Measurements from ENCODE around the gene CLPTM1L.

Gene CLPTM1L

GRCh38 chr5:1314564-1314982 is 30.3 kb downstream of the CLPTM1L start:
- no peaks in the 10 kb centered on the region for H3K27me3 ChIP-seq (ENCODE audit: insufficient read depth, low read length, poor library complexity, severe bottlenecking)
- no peaks in the 10 kb centered on the region for H4K20me1 ChIP-seq (ENCODE audit: insufficient read depth, low read length, poor library complexity, severe bottlenecking)
- peaks cover 51% of the 10 kb centered on the region for H3F3A ChIP-seq (ENCODE audit: low read depth)
- H2AFZ ChIP-seq (ENCODE audit: low read length), result no peak overlapping the region
- H3K4me1 ChIP-seq (ENCODE audit: insufficient read depth, low read length, poor library complexity, severe bottlenecking), result peaks cover 68% of the 10 kb centered on the region
- peak overlapping the region; percentile 77 for H3K4me3 ChIP-seq (ENCODE audit: low read length, poor library complexity, severe bottlenecking)
- TF ChIP-seq CTCF (conservative IDR thresholded peaks at IDR 0.05; ENCODE audit: low read length) (no peak), EZH2phosphoT487 (IDR thresholded peaks at IDR 0.05; ENCODE audit: borderline replicate concordance) (no peak)
- peaks cover 20% of the 10 kb centered on the region for H3K79me2 ChIP-seq (ENCODE audit: insufficient read depth, low read length)
- H3K9ac ChIP-seq (ENCODE audit: low read depth, low read length, poor library complexity, severe bottlenecking), result peak overlapping the region; percentile 98
- no peaks in the 10 kb centered on the region for H3K9me2 ChIP-seq (replicated peaks; ENCODE audit: low read depth, low read length)
- H3K36me3 ChIP-seq (ENCODE audit: insufficient read depth, low read length), result peaks cover 22% of the 10 kb centered on the region
- H3K9me3 ChIP-seq (ENCODE audit: insufficient read depth, low read depth, low read length), result peaks cover 16% of the 10 kb centered on the region
- H3K4me2 ChIP-seq (ENCODE audit: low read depth, low read length, poor library complexity, severe bottlenecking), result peak overlapping the region; percentile 87

GRCh38 chr5:1312993-1313833 is 31.7 kb downstream of the CLPTM1L start:
- H3K79me2 ChIP-seq (ENCODE audit: insufficient read depth, low read length), result peaks cover 16% of the 10 kb centered on the region
- H3K4me3 ChIP-seq (ENCODE audit: low read length, poor library complexity, severe bottlenecking), result peak overlapping the region; percentile 77
- peaks cover 11% of the 10 kb centered on the region for H3K36me3 ChIP-seq (ENCODE audit: insufficient read depth, low read length)
- no peaks in the 10 kb centered on the region for H3K27me3 ChIP-seq (ENCODE audit: insufficient read depth, low read length, poor library complexity, severe bottlenecking)
- peak overlapping the region; percentile 98 for H3K9ac ChIP-seq (ENCODE audit: low read depth, low read length, poor library complexity, severe bottlenecking)
- no peak overlapping the region for H2AFZ ChIP-seq (ENCODE audit: low read length)
- peaks cover 16% of the 10 kb centered on the region for H3K9me3 ChIP-seq (ENCODE audit: insufficient read depth, low read depth, low read length)
- peaks cover 77% of the 10 kb centered on the region for H3K4me1 ChIP-seq (ENCODE audit: insufficient read depth, low read length, poor library complexity, severe bottlenecking)
- peaks cover 51% of the 10 kb centered on the region for H3F3A ChIP-seq (ENCODE audit: low read depth)
- H4K20me1 ChIP-seq (ENCODE audit: insufficient read depth, low read length, poor library complexity, severe bottlenecking), result no peaks in the 10 kb centered on the region
- H3K9me2 ChIP-seq (replicated peaks; ENCODE audit: low read depth, low read length), result no peaks in the 10 kb centered on the region
- H3K4me2 ChIP-seq (ENCODE audit: low read depth, low read length, poor library complexity, severe bottlenecking), result peak overlapping the region; percentile 87
- TF ChIP-seq EZH2phosphoT487 (IDR thresholded peaks at IDR 0.05; ENCODE audit: borderline replicate concordance) (no peak), CTCF (conservative IDR thresholded peaks at IDR 0.05; ENCODE audit: low read length) (no peak)

- Histone ChIP-seq H3K4me1 (ENCODE audit: insufficient read depth, low read length, poor library complexity, severe bottlenecking) (peaks cover 70% of the 10 kb centered on the region), H3K4me3 (ENCODE audit: low read length, poor library complexity, severe bottlenecking) (peak overlapping the region; percentile 50), H3K9me2 (replicated peaks; ENCODE audit: low read depth, low read length) (no peaks in the 10 kb centered on the region), H3K79me2 (ENCODE audit: insufficient read depth, low read length) (peaks cover 14% of the 10 kb centered on the region), H4K20me1 (ENCODE audit: insufficient read depth, low read length, poor library complexity, severe bottlenecking) (no peaks in the 10 kb centered on the region), H3K36me3 (ENCODE audit: insufficient read depth, low read length) (peaks cover under 1% of the 10 kb centered on the region), H3K9ac (ENCODE audit: low read depth, low read length, poor library complexity, severe bottlenecking) (peak overlapping the region; percentile 63), H3K4me2 (ENCODE audit: low read depth, low read length, poor library complexity, severe bottlenecking) (peak overlapping the region; percentile 62), H3K27me3 (ENCODE audit: insufficient read depth, low read length, poor library complexity, severe bottlenecking) (no peaks in the 10 kb centered on the region), H3F3A (ENCODE audit: low read depth) (peaks cover 47% of the 10 kb centered on the region), H2AFZ (ENCODE audit: low read length) (no peak overlapping the region), H3K9me3 (ENCODE audit: insufficient read depth, low read depth, low read length) (peaks cover 16% of the 10 kb centered on the region)
- TF ChIP-seq CTCF (conservative IDR thresholded peaks at IDR 0.05; ENCODE audit: low read length), result no peak
- TF ChIP-seq EZH2phosphoT487 (IDR thresholded peaks at IDR 0.05; ENCODE audit: borderline replicate concordance), result no peak
Observed at GRCh38 chr5:1312206-1312605, 32.7 kb downstream of the CLPTM1L start.

Measured in Loucy (cell line).